SJCRH30 (cell line): ENCODE results near the gene TENM4. TPM values are rescaled to one million over a fixed set of nuclear protein-coding genes. Genes with fewer than 3 reads are reported as not detected.
"Not testable (repeated sequence)": the region's sequence is repeated elsewhere in the genome, so short reads cannot be mapped to it uniquely, and the experiment has no call there.

ENCODE experiments used
- DNase-seq, 2 experiments: peaks; one replicate each; pipeline ENCODE4 v3.0.0-alpha.2; 2015 to 2020
- H3K27ac ChIP-seq: fragments of 250-450 bp; sonication (Bioruptor Pico); 2 replicates; pipeline ENCODE4 v1.5.1; 2020; ENCODE audit warnings: mild to moderate bottlenecking, moderate library complexity
- H3K27me3 ChIP-seq: fragments of 250-450 bp; sonication (Bioruptor Pico); 2 replicates; pipeline ENCODE4 v1.5.1; 2020; ENCODE audit warnings: mild to moderate bottlenecking, moderate library complexity
- H3K36me3 ChIP-seq: fragments of 250-450 bp; sonication (Bioruptor Pico); 2 replicates; pipeline ENCODE4 v1.5.1; 2020; ENCODE audit warnings: mild to moderate bottlenecking, moderate library complexity
- H3K4me1 ChIP-seq: fragments of 250-450 bp; sonication (Bioruptor Pico); 2 replicates; pipeline ENCODE4 v1.5.1; 2020; ENCODE audit warnings: mild to moderate bottlenecking, moderate library complexity
- H3K4me3 ChIP-seq: fragments of 250-450 bp; sonication (Bioruptor Pico); 2 replicates; pipeline ENCODE4 v1.5.1; 2020; ENCODE audit warnings: mild to moderate bottlenecking, moderate library complexity
- H3K9me3 ChIP-seq: fragments of 250-450 bp; sonication (Bioruptor Pico); replicated peaks from 2 replicates; pipeline ENCODE4 v1.5.1; 2020; ENCODE audit warnings: mild to moderate bottlenecking, moderate library complexity
- total RNA-seq: library from RNA; depleted of rRNA; stranded (reverse); fragments of >200 nt; shearing (Covaris generic); gene quantifications from 2 replicates; pipeline ENCODE4 v1.2.3, GENCODE V29; 2014

The TENM4 gene
- total RNA-seq, 1 experiment from 2014 or later, result 0.53 TPM

DNA sequence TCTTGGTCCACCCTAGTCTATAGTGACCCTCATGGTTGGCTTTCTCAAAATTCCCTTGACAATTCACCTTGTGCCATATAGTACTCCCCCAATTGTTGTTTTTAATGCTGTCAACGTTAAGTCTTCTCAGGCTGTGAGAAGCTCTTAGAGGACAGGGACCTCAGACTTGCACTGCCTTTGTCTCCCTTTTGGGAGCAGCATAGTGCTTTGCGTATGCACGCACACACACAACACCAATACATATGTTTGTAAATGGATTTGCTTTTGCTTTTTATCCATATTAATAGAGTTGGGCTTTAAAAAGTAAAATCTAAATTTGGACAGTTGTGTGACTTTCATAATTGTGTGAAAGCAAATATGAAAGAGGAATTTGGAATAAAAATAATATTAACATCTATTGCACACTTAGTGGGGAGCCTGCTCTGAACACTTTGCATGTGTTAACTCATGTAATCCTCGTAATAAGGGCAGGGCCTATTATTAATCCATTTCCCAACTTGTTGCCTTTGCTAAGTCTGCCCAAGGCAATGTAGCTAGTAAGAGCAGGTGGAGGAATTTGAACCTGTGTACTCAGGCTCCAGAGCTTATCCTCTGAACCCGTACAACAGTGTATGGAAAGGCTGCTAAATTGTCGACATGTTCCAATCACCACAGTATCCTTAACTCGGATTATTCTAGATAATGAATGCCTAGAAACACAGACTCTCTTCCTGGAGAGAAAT, 608.4 kb downstream of the TENM4 start:
- no peak for DNase-seq
- Histone ChIP-seq H3K9me3 (no peaks in the 10 kb centered on the region), H3K27ac (no peak overlapping the region), H3K27me3 (no peaks in the 10 kb centered on the region), H3K4me3 (no peak overlapping the region), H3K36me3 (no peaks in the 10 kb centered on the region), H3K4me1 (no peaks in the 10 kb centered on the region)

DNA sequence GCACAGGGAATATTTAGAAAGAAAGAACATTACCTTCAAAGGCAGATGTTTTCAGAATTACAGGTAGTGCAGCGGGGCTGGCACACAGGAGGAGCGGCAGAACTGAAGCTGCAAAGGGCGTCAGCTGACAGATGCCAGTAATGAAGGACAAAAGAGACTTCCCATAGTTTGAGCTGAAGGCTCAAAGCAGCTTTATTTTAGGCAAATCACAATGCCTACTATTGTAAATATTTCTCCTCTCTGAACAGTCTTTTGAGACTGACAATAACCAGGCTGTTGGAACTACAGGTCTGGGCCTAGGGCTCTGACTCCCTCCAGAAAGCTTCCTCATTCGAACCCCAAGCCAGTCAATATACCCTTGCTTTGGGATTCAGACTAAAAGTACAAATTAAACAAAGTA, 609.3 kb downstream of the TENM4 start:
- Histone ChIP-seq H3K4me3 (no peak overlapping the region), H3K4me1 (no peaks in the 10 kb centered on the region), H3K27ac (no peak overlapping the region), H3K36me3 (no peaks in the 10 kb centered on the region), H3K27me3 (no peaks in the 10 kb centered on the region), H3K9me3 (no peaks in the 10 kb centered on the region)
- DNase-seq, result no peak

DNA sequence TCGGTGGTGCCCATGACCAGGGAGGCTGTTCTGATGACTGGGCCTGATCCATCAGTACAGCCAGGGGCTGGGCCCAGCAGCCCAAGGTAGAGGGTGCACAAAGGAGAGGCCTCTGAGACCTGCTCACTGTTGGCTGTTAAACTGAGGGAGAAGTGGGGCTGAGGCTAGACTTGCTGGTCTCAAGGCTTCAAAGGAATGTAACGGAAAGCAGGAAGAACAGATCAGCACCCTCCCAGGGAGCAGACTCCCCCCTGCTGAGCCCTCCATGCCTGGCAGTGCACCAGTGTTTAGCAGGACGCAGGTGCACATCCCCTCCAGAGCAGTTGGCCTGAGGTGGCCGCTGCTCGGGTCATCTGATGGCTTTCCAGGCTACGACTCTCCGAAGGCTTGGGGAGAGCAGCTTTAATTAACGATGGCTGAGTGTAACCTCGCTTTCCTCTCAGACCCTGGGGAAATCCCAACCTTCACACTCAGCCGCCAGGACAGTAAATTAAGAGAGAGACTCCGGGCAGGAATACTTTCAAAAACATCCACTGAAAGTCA, 610.5 kb downstream of the TENM4 start:
- H3K9me3 ChIP-seq, result no peaks in the 10 kb centered on the region
- no peaks in the 10 kb centered on the region for H3K4me1 ChIP-seq
- H3K36me3 ChIP-seq, result no peaks in the 10 kb centered on the region
- no peak overlapping the region for H3K4me3 ChIP-seq
- H3K27me3 ChIP-seq, result no peaks in the 10 kb centered on the region
- DNase-seq, result no peak
- no peak overlapping the region for H3K27ac ChIP-seq

DNA sequence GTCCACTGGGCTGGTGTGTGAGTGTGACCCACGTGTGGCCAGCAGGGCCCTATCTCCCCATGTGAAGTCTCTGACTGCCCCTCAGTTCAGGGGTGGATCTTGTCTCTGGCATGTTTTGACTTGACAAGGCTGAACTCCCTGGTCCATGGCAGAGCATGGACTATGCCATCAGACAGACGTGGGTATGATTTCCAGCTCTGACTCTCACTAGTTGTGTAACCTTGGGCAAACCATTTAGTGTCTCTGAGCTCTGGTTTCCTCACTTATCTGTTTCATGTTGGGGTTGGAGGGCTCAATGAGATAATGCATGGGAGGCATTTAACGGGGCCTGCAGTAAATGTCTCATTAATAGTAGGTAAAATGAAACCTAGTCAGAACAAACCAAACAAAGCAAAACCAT, 611.7 kb downstream of the TENM4 start:
- Histone ChIP-seq H3K27ac (no peak overlapping the region), H3K9me3 (no peaks in the 10 kb centered on the region), H3K27me3 (no peaks in the 10 kb centered on the region), H3K4me3 (no peak overlapping the region), H3K4me1 (no peaks in the 10 kb centered on the region), H3K36me3 (no peaks in the 10 kb centered on the region)
- DNase-seq, result no peak

DNA sequence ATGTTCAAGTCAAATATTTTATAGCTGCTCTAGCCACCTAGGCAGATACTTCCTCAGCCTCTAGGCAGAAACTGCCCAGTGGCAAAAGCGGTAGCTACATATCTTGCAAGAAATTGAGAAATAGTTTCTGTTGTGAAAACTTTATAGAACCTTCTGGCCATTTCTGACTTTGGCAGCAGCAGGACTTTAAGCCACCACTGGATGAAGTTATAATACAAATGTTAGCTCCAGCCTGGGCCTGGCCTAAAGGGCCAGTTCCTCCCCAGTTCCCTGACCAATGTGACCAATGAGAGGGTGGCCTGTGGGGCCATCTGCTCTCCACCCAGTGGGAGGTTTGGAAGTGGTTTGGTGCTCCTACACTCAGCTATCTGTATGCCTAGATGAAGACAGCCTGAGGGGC, 612.2 kb downstream of the TENM4 start:
- no peaks in the 10 kb centered on the region for H3K4me1 ChIP-seq
- H3K27me3 ChIP-seq, result no peaks in the 10 kb centered on the region

DNA sequence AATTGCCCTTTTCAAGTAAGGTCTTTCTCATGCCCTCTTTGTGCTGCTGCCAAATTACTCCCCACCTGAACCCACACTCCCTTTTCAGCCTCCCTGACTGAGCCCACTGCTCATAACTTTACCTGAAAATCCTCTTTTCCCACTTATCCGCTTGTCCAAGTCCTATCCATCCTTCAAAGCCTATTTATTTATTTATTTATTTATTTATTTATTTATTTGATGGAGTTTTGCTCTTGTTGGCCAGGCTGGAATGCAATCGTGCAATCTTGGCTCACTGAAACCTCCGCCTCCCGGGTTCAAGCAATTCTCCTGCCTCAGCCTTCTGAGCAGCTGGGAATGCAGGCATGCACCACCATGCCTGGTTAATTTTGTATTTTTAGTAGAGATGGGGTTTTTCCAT, 613.5 kb downstream of the TENM4 start:
- not testable (repeated sequence) for H3K9me3 ChIP-seq, H3K27ac ChIP-seq, H3K27me3 ChIP-seq, H3K4me3 ChIP-seq, H3K4me1 ChIP-seq, H3K36me3 ChIP-seq, DNase-seq

More for the DNA sequence above, 612.2 kb downstream of the TENM4 start:
- no peak for DNase-seq
- no peaks in the 10 kb centered on the region for H3K36me3 ChIP-seq
- H3K9me3 ChIP-seq, result no peaks in the 10 kb centered on the region
- H3K27ac ChIP-seq, result no peak overlapping the region
- no peak overlapping the region for H3K4me3 ChIP-seq

DNA sequence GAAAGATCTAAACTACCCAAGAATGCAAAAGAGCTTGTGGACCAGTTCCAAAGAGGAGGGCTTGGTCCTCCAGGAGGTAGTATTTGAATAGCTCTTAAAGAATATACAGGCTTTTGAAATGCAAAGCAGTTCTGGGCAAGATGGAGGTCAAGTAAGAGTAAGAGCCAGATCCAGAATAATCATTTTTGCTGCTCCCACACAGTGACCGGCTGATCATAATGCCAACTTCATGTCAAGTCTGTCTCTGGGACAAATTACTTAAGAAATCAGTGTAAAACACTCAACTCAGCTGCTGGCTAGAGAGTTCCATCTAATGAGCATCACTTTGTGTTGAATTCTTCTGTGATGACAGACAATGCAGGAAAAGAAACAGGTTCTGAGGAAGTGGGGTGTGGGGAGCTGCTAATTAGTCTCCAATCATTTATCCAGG, 615.2 kb downstream of the TENM4 start:
- no peaks in the 10 kb centered on the region for H3K9me3 ChIP-seq
- no peaks in the 10 kb centered on the region for H3K4me1 ChIP-seq
- H3K4me3 ChIP-seq, result no peak overlapping the region
- no peaks in the 10 kb centered on the region for H3K36me3 ChIP-seq
- no peak overlapping the region for H3K27ac ChIP-seq
- H3K27me3 ChIP-seq, result no peaks in the 10 kb centered on the region
- DNase-seq, result no peak

DNA sequence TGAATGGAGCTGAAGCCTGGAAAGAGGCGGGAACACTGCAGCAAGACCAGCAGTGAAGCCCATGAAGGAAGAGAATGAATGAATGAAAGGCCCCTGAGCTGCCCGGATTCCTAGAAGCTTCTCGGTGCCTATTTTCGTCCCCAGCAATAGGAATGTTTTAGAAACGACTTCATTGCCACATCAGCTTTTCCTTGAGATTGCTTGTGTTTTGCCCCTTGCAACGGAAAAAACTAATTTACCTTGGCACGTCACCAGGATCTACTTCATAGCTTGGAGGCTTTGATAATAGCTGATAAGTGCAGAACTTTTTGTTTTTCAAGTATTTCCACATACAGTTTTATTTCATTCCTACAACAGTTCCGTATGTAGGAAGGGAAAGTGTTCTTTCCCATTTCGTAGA, 617.2 kb downstream of the TENM4 start:
- Histone ChIP-seq H3K4me3 (no peak overlapping the region), H3K36me3 (no peaks in the 10 kb centered on the region), H3K27ac (no peak overlapping the region), H3K4me1 (no peaks in the 10 kb centered on the region), H3K9me3 (no peaks in the 10 kb centered on the region), H3K27me3 (no peaks in the 10 kb centered on the region)
- DNase-seq, result no peak

DNA sequence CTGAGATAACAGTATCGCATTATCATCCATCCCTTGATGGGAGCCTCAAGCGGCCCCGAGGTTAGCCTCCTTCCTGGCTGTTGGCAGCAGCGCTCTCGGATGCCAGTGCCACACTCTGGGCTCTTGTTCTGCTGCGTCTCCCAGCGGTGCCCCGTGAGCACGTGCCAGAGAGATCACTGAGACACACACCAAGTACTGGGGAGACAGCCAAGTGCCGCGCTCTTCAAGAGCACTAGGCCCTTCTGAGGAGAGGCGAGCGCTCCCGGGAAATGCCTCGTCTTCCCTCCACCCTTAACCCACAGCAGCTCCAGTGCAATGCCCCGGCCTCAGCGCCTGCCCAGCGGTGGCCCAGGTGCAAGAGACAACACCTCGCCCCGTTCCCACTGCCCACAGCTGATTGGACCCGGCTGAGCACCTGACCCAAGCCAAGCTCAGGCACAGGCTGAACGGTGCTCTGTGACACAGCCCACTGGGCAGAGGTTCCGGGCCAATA, 617.9 kb downstream of the TENM4 start:
- DNase-seq, result no peak

DNA sequence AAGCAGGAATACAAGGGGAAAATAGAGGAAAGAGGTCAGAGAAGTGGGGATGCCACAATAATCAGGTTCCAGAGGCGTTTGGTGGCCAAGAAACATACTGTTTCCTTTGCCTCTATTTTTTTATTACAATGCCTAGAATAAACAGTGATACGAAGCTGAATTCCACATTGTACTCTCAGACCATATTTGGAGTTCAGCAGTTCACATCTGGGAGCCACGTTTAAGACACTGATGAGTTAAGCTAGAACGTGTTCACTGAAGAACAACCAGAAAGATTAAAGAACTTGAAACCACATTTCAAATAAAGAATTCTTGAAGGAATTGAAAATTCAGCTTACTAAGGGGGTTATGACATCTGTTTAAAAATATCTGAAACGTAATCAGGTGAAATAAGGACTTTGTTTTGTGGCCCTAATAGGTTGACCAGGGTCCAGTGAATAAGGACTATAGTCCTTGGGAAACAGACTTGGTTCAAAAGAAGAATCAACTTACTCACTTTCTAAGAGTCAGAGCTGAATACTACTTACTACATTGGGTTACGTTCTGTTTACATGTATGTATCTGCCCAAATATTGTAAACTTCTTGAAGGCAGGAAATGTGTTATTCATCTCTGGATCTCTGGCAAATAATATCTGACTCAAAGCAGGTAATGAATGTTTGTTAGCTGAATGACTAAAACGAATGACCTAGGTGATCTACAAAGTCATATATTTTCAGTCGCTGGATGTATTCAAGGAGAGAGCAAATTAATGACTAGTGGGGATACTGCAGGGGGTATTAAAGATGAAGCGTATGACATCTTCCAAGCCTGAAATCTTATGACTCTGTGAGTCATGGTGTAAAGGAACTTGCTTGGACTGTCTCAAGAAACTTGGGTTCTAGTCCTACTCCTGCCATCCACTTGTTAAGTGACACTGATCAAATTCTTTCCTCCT, 619.2 kb downstream of the TENM4 start:
- no peaks in the 10 kb centered on the region for H3K4me1 ChIP-seq
- no peaks in the 10 kb centered on the region for H3K9me3 ChIP-seq
- no peak overlapping the region for H3K27ac ChIP-seq
- no peaks in the 10 kb centered on the region for H3K27me3 ChIP-seq
- DNase-seq, result no peak
- H3K4me3 ChIP-seq, result no peak overlapping the region
- no peaks in the 10 kb centered on the region for H3K36me3 ChIP-seq

More for the DNA sequence above, 617.9 kb downstream of the TENM4 start:
- no peak overlapping the region for H3K4me3 ChIP-seq
- H3K36me3 ChIP-seq, result no peaks in the 10 kb centered on the region
- H3K9me3 ChIP-seq, result no peaks in the 10 kb centered on the region
- H3K4me1 ChIP-seq, result no peaks in the 10 kb centered on the region
- no peak overlapping the region for H3K27ac ChIP-seq
- H3K27me3 ChIP-seq, result no peaks in the 10 kb centered on the region

DNA sequence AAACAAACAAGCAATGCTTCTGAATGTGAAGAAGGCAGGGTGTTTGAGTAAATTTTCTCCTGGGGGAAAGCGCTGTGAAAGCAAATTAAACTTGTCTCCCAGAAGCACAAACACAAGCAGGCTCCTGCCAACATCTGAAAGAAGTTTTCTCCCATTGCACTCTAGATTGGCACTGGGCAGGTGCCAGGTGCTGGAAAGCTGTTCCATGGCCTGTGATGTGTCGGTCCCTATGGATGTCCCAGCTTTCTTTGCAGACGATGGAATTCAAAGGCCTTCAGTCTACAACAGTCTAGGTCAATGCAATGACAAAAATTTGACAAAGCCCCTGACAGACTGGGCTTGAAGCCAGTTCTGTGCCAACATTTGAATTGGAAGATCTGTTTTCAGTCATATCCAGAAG, 620.1 kb downstream of the TENM4 start:
- Histone ChIP-seq H3K27me3 (no peaks in the 10 kb centered on the region), H3K36me3 (no peaks in the 10 kb centered on the region), H3K9me3 (no peaks in the 10 kb centered on the region), H3K4me1 (no peaks in the 10 kb centered on the region), H3K27ac (no peak overlapping the region), H3K4me3 (no peak overlapping the region)
- no peak for DNase-seq

DNA sequence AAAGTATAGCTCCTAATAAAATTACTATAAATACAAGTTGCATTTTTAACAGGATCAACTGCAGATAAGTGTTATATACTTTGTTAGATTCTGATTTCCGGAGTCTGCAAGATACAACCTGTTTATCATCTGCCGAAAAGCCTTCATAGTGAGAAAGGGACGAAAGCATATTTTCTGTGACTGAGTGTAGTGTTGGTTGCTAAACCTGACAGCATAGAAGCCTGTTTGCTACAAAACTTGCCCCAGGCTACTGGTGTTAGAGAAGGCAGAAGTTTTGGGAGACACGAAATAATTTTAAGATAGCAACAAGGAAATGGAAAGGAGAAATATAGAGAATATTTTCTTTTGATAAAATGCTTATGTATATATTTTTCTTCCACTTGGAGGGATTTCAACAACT, 622.6 kb downstream of the TENM4 start:
- Histone ChIP-seq H3K36me3 (no peaks in the 10 kb centered on the region), H3K27me3 (no peaks in the 10 kb centered on the region), H3K27ac (no peak overlapping the region), H3K4me1 (no peaks in the 10 kb centered on the region), H3K9me3 (no peaks in the 10 kb centered on the region), H3K4me3 (no peak overlapping the region)
- no peak for DNase-seq

DNA sequence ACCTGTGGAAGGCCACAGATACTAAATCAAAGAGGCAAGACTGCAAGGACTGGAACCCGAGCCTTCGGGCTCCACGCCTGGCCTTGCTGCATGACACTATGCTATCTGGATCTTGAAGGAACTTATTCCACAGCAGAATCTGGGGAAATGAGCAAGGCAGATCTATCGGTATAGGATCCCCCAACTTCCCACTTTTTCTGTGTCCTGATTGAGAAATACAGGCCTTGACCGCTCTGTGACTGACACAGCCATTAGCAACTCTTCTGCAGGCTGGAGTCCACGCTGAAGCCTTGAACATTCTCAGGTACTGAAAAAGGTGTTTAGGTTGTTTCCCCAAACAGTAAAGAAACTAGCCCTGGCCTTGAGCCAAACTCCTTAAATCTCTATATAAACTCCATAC, 625.0 kb downstream of the TENM4 start:
- Histone ChIP-seq H3K4me3 (no peak overlapping the region), H3K27ac (no peak overlapping the region), H3K27me3 (no peaks in the 10 kb centered on the region), H3K36me3 (no peaks in the 10 kb centered on the region), H3K4me1 (no peaks in the 10 kb centered on the region), H3K9me3 (no peaks in the 10 kb centered on the region)
- DNase-seq, result no peak

DNA sequence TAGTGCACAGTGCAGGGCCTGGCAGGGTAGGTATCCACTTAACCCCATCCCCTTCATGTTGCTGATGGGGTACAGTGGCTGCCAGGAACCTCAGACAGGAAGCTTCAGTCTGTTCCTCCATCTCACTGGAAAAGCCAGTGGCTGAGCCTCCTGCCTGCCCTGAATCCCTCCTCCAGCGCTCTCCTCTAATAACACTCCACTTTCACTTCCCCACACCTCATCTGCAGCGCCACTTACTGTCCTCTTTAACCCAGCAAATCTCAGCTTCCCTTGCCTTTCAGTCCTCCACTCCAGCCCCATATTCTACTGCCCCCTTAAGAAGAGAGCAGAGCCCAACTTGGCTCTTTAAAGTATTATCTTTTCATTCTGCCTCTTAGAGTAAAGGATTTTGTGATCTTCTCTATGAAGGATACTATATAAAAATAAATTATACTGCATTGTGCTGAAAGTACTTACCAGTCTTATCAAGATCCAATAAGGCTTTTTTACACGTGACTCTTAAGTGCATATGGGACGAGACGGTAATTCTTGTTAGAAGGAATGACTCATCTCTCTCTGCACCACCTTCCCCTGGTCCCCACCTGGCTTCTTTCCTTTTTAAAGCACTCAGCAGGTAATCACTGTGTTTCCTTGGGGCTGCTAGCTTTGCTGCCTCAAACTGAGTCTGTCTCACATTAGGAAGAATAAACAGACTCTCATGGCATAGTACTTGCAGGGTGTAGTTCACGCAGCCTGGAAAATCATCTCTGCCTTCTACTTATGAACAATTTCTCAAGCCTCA, 628.1 kb downstream of the TENM4 start:
- Histone ChIP-seq H3K4me1 (no peaks in the 10 kb centered on the region), H3K4me3 (no peak overlapping the region), H3K9me3 (no peaks in the 10 kb centered on the region), H3K36me3 (no peaks in the 10 kb centered on the region), H3K27ac (no peak overlapping the region), H3K27me3 (no peaks in the 10 kb centered on the region)
- no peak for DNase-seq
